HG03025 (cell line): ENCODE results near the gene MMP3.
"Not testable (repeated sequence)": the region's sequence is repeated elsewhere in the genome, so short reads cannot be mapped to it uniquely, and the experiment has no call there.

Experiments
- ATAC-seq: cut with Tn5 transposase; IDR thresholded peaks from one replicate; pipeline ENCODE4 v1.9.1; 2021; ENCODE audit warnings: mild to moderate bottlenecking, moderate library complexity; ENCODE audit not compliant: unreplicated experiment, low FRiP score

MMP3 gene

DNA sequence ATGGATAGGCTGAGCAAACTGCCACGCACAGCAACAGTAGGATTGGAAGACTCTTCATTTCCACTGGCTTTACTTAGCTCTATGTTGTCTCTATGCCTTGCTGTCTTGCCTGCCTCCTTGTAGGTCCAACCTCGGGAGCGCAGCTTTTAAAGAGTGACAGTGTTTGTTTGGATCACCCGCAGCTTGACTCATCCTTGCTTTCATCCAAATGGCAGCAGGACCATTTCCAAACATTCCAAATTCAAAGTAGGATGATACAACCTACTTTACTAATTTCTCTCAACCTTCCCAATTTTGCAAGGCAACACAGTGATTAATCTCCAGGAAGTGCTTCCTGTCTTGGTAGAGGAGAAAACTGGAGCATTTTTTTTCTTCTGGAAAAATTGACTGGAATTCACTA, at the start of gene MMP3:
Gene MMP3, minus strand, starts transcription at position 121 of the 400 bp plus-strand sequence. Its CDS starts 63 bp downstream, at position 58.
- no peak for ATAC-seq

DNA sequence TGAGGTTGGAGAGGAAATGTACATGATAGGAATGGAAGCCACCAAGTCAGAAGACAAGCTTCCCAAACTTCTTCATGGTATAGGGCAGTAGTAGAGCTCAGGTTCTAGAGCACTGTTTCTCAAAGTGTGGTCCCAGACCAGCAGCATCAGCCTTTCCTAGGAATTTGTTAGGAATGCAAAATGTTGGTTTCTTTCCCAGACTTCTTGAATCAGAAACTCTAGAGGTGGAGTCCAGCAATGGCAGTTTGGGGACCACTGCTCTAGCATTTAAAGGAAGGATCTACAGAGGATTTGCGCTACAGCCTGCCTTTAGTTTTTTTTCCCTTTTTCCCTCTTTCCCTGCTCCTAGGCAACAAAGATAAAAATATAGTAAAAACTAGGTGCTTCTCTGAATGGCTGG, 48.3 kb upstream of the MMP3 start:
- no peak for ATAC-seq

DNA sequence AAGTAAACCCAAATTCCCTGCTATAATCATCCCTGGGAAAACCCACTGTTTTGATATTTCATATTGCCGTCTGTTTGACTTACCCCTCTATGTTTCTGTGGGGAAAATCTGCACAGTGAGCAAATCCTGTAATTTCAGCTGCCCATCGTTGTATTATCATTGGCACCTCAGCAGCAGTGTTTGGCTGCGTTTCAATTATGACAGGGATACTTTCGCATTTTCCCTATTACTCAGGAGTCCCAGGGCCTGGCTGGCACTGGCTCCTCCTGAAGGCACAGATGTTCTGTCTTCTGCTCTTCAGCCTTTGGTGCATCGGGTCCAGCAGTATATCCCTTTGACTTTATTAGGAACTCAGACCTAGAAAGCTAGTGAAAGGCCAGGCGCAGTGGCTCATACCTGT, 43.6 kb upstream of the MMP3 start:
- no peak for ATAC-seq

DNA sequence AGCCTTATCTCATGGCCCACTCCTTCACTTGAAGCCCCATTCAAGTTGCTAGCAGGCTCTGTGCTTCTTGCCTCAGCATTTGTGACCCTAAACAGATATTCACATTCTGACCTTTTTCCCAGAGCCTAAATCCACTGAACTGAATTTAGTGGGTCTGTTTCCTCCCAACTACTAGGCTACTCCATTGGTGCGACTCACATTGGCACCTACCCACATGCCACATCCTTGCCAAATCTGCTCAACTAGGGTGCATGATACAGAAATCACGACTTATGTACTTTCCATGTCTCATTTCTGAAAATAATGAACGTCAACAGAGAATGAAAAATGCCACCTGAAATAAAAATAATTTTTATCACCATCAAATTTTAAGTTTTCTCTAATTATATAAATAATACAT, 39.7 kb upstream of the MMP3 start:
- ATAC-seq, result no peak

DNA sequence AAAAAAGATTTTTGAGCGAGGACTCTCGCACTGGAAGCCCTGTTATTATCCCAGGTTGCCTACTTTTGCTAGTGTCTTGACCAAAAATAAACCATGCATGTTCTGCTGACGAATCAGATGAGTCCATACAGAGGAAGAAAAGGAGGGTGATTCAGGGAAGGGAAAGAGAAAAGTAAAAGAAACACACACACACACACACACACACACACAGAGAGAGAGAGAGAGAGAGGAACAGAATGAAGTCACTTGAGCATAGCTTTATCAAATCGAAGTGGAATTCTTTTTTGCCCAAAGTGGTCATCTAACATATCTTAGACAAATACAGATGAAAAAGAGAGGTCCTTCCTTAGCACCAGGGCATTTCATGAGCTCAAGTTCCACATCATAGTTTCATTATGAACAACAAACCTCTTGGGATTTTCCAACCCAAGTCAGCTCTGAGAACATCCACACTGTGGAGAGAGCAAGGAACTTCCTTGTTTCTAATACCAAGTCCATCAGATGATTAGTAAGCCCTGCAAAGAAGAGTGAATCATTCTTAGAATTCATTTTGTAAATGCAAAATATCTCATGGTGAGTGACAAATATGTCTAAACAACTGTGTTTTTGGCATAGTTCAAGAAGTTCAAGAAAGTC, 39.1 kb upstream of the MMP3 start:
- no peak for ATAC-seq

DNA sequence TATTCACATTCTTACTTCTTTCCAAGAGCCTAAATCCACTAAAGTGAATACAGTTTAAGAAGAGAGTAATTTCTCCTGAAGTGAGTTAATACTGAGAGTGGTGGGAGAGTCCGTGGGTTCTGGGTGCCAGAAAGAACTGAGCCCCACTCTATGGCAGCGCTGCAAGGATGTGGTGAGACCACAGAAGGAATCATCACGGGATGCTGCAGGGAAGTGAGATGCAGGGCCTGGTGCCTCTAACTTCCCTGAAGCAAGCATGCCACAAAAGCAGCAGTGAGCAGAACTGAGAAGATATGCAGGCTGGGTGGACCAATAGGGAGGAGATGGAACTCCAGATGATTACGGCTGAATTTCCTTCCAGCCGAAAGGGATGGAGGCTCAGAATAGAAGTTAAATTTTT, 36.4 kb upstream of the MMP3 start:
- ATAC-seq, result no peak

DNA sequence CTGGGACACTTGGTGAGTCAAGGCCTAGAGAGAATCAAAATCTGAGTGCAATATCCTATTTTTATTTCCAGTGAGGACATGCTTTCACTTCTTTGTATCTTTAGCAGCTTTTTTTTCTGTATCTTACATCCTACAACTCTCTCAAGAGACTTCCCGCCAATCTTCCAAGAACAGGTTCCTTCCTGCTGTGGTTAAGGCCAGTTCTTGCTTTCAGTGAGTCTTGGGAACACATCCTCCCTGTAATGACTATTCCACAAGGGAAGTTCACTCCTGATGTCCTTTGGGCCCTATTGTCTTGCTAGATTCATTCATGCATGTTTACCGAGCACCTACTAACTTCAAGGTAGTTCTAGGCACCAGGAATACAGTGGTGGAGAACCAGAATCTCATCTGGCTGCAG, 35.2 kb upstream of the MMP3 start:
- no peak for ATAC-seq

DNA sequence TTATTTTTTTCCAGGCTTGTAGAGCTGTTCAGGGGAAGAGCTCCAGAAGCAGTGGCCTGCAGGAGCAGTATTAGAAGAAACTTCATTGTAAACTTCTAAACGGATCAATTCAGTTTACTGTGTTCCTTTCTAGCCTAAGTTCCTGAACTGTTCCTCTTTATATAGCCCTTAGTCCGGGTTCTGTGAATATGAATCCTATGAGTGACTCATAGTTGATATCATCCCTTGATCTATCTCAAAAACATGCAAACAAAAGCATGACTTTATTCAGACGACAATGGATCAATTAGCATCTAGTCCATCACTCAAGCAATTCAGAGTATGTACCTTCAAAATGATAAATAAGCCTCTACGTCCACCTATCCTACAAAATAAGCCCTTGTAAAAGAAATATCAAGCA, 31.4 kb upstream of the MMP3 start, which contains the start of gene MMP12:
Gene MMP12, minus strand, starts transcription at position 131 of the 400 bp plus-strand sequence. Its CDS starts 45 bp downstream, at position 86.
- ATAC-seq, result no peak

DNA sequence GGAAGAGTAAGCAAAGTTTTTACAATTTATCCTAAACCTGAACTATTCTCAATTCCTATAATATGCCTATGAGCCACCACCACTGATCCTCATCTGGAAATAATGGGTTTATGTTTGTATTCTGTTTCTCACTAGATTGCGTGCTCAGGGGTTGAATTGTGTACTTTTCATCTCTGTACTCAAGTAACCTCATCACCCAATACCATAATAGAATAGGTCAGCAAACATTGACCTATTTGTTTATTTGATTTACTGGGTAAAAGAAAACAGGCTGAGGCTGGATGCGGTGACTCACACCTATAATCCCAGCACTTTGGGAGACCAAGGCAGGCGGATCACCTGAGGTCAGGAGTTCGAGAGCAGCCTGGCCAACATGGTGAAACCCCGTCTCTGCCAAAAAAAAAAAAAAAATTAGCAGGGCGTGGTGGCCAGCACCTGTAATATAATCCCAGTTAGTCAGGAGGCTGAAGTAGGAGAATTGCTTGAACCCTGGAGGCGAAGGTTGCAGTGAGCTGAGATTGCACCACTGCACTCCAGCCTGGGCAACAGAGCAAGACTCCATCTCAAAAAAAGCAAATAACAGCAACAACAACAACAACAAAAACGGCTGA, 26.1 kb upstream of the MMP3 start:
- ATAC-seq, result not testable (repeated sequence)

DNA sequence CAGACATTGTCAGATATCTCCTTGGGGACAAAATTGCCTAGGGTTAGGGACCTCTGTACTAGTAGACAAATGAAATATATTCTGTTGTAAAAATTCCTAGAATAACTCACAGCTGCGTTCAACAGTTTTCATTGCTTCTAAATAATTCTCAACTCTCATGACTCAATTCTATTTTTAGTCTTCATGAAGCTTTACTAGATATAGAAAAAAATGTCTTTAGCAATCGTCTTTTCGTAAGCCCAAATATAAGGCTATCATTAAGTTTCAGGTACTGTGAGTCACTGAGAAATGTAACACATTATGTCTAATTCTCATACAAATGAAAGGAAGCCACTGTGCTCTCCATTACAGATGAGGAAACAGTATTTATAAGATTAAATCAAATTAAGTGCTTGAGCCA, 24.9 kb upstream of the MMP3 start:
- ATAC-seq, result no peak

DNA sequence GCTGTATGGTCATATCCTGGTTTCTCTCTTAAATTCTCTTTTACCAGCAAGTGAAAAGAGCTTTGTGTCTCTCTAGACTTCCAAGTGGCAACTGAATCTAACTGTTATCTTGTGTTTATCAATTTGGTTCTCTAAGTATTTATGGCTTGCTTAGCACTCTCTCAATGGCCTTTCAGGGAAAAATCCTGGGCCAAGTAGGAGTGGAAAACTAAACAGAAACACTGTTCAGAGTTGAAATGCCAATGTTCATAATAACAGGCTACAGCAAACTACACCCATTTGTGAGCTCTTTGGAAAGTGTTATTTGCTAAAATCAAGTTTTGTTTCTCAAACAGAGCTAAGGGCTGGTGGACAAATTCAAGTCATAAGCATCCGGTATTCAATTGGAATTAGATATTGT, 21.3 kb upstream of the MMP3 start:
- no peak for ATAC-seq

DNA sequence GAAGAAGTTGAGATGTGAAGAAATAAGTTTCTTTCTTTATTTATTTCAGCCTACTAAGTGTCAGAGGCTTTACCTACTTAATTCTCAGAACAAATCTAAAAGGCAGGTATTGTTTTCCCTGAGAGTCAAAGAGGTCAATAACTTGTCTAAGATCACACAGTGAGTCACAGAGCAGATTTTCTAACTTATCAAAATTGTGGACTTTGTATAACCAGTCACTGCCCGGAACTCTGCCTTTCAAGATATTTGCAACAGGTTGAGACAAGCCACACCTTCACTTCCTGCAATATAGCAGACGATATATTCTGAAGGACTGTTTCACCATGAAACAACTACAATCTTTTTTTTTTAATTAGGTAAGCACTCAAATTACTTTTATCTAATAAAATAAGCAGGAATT, 10.5 kb upstream of the MMP3 start:
- no peak for ATAC-seq

DNA sequence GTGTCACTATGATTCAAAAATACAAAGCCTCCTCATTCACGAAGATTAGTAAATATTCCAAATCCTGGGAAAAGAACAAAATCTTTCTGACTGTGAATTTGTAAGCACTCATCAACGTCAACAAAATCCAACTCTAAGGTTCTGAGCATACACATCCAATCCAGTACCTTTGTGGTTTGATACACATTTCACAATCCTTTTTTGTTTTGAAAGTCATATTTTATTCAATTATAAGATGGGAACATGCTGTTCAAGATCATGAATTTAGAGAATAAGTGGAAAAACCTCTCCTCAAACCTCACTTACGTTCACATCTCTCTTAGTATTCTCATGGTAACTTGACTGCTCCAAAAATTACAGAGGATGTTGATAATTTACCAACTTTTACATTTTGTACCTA, 9.6 kb upstream of the MMP3 start:
- ATAC-seq, result no peak

DNA sequence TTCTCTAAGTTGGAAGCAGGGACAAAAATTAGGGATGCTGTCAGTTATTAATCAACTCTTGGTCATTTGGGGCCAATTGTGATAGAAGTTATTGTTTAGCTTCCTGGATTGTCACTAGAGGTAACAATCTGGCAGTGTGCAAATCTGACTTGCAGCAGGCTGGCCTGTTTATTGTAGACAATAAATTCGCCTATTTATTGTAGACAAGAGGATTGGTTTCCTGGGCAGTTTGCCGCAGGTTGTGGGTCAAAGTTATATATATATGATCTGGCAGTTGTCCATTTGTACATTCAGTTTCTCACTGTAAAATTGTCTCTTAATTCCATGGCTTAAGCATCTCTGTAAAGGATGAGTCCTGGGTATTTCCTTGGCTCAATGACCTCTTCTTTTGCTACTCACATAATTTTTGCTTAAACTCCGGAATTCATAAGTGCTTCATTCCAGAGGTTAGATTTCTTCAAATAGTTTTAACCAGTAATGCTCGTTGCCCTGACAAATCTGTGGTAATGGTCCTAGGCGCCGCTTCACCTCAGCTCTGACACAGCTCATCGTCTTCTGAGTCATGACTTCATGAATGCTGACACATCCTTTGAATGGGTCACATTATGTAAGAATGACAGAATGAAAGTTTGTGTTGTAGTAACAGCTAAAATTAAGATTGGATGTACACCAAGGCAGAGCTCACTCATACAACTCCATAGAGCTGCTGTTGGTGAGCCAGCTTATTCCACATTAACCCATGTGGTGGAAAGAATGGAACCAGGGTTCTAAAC, 7.8 kb upstream of the MMP3 start:
- no peak for ATAC-seq

DNA sequence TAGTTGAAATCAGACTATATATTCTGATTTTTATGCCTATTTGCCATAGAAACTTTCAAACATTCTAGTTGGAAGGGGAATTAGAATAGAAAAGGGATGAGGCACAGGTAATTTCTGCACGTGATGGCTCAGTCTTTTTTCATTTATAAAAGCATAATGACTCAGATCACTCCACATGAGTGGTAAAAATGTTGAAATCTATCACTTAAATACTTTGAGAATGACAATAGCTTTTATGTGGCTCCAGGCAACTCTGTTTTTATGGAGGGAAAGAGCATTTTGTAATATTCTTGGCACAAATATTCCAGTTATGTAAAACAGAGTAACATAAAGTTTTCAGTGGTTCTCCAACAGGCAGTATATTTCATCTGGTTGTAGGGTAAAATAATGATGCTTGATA, 5.9 kb upstream of the MMP3 start:
- ATAC-seq, result no peak

DNA sequence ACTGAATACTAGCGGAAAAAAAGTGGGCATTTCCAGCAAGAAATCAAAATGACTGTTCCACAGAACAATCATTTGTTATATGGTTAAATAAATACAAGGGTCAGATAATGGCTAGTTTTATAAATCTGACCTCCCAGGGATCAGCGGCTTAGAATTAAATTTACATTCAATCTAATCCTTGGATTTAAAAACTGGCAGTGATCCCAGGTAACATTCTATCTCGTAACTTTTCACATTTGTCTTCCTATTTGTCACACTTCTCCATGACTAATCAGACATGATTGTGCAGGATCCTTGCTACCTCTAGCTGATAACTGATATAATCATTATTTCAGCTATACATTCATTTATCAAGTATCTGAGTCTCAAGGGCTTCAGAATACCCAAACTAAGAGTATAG, 2.9 kb upstream of the MMP3 start:
- ATAC-seq, result no peak

DNA sequence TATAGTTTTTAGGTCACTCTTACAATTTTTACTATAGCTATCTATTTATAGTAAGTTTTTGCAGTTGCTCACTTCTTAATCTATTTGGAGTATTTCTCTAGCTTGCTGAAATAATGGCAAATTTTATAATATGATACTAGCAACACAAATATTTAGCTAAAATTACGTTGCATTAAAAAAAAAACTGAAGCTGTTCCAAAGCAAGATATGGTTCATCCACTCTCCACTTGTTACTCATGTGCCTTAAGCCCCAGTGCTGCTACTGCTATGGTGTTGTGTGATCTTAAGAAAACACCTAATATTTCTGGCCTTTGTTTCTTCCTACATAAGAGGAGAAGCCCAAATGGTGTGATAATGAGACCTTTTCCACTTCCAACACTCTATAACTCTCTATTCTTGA, 479 bp downstream of the MMP3 start:
- ATAC-seq, result no peak

DNA sequence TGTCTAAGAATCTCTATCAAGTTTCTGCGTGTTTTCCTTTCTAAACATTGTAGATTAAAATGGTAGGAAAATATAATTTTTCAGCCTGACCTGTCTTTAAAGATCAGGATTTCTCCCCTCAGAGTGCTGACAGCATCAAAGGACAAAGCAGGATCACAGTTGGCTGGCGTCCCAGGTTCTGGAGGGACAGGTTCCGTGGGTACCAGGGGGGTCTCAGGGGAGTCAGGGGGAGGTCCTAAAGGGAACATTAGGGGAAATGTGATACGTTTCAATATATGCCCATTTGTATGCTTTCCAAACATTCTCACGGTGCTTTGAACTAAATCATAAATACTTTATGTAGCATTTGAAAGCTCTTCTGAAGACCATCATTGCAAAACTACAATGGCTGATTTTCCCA, 3.4 kb downstream of the MMP3 start:
- no peak for ATAC-seq

DNA sequence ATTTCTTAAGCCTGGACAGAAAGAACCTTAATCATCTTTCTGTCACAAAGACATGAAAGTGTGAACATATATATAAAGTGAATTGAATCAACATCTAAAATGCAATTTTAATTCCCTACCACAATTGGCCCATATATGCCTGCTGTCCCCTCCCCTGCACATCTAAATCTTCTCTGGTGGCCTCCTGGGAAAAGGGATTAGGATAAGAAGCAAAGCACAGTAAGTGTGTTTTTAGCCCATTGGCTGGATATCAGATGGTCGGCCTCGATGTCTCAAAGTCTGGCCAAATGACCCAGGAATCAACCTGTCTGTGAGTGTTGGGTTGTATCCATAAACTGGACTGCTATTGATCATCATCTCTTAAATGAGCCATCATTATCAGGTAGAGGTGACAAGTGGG, 5.8 kb downstream of the MMP3 start:
- ATAC-seq, result no peak

DNA sequence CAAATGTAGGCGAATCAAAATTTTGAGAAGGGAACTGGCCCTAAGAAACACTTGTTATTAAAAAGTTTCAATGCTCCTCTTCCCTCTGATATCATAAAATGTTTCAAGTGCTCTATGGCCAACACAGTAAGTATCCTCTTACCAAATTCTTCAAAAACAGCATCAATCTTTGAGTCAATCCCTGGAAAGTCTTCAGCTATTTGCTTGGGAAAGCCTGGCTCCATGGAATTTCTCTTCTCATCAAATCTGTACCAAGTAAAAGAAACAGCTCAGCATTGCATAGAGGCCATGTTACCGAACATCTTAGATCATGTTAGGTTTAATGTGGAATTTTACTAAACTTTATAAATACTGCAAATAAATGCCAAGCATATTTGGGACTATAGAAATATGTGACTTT, 6.3 kb downstream of the MMP3 start:
- ATAC-seq, result no peak

DNA sequence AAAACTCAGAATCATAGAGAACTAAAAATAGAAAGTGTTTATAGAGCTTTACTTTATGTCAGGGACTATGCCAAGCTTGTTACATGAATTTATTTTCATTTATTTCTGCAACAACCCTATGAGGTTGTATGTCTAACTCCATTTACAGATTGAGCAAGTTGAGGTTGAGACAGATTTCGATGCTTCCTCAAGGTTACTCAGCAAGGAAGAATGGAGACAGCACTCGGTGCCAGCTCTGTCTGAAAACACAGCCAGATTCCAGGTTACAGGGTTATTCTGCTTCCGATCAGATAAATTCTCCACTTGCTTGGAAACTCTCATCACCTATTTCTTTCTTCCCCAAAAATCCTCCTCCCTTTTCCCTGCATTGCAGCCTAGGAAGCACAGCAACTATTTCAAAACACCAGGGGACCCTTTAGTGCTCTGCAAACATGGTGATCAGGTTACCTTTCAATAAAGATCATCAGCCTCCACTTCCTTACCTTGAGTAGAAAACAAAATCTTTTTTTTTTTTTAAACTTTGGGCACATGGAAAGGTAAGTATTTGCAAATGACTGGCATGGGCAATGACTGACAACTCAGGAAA, 7.0 kb downstream of the MMP3 start:
- ATAC-seq, result no peak
